ENCODE measurements around the gene EPHA7.

Gene EPHA7

DNA sequence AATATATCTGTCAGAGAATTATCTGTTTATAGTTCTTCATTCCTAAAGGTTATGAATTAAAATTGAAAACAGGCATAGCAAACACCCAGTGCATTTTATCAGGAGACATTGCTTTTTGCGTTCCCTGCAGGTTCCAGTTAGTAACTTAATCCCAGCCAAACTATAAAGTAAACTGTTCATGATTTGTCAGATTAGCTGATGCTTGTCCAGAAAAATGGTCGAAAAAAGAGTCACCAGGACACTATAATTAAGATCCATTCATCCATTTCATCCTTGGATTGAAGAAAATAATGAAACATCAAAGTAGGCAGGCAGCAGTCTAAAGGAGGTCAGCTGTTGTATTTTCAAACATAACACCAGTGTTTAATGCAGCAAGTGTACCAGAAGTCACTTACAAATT lies 75.9 kb downstream of the EPHA7 start:
- ChIA-PET CTCF (no interaction called here), POLR2A (no interaction called here)
- DNase-seq (ENCODE audit: low read depth, low spot score): no peak
- H3K4me3 ChIP-seq (ENCODE audit: low read depth, low read length): no peak overlapping the region
- TF ChIP-seq, protein P1, sequence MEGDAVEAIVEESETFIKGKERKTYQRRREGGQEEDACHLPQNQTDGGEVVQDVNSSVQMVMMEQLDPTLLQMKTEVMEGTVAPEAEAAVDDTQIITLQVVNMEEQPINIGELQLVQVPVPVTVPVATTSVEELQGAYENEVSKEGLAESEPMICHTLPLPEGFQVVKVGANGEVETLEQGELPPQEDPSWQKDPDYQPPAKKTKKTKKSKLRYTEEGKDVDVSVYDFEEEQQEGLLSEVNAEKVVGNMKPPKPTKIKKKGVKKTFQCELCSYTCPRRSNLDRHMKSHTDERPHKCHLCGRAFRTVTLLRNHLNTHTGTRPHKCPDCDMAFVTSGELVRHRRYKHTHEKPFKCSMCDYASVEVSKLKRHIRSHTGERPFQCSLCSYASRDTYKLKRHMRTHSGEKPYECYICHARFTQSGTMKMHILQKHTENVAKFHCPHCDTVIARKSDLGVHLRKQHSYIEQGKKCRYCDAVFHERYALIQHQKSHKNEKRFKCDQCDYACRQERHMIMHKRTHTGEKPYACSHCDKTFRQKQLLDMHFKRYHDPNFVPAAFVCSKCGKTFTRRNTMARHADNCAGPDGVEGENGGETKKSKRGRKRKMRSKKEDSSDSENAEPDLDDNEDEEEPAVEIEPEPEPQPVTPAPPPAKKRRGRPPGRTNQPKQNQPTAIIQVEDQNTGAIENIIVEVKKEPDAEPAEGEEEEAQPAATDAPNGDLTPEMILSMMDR (IDR thresholded peaks at IDR 0.05; ENCODE audit: insufficient read depth, low read length, missing control alignments): no peak

DNA sequence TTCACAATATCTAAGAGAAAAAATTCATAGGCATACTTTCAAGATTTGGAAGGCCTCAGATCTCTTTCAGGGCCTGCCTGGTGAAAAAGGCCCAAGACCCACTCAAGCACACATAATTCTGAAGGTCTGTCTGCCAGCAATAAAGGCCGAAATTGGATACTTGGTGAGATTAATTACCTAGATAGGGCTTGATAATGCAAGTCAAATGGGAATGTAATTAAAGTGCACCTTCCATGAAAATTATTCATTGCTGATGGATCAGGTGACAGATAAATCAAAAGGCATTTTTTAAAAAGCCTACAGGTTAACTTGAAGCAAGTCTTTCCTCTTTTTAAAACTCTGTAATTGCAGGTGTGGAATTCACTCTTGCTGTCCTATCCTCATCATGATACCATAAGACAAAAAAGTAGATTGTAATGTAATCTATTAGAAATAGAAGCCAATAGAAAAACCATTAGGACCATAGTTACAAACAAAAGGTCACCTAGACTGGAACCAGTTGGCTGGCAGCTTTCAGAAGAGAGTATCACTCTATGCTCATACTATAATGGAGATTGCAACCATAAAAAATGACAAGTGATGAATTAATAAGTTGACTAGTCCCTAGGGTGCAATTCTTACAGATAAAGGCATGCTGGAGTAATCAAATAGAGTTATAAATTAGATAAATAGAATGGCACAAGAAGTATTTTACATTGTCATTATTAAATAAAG lies 77.3 kb downstream of the EPHA7 start:
- DNase-seq (ENCODE audit: low read depth, low spot score): no peak
- no peak overlapping the region for H3K4me3 ChIP-seq (ENCODE audit: low read depth, low read length)
- ChIA-PET CTCF (no interaction called here), POLR2A (no interaction called here)
- TF ChIP-seq, protein P1 (IDR thresholded peaks at IDR 0.05; ENCODE audit: insufficient read depth, low read length, missing control alignments): no peak

DNA sequence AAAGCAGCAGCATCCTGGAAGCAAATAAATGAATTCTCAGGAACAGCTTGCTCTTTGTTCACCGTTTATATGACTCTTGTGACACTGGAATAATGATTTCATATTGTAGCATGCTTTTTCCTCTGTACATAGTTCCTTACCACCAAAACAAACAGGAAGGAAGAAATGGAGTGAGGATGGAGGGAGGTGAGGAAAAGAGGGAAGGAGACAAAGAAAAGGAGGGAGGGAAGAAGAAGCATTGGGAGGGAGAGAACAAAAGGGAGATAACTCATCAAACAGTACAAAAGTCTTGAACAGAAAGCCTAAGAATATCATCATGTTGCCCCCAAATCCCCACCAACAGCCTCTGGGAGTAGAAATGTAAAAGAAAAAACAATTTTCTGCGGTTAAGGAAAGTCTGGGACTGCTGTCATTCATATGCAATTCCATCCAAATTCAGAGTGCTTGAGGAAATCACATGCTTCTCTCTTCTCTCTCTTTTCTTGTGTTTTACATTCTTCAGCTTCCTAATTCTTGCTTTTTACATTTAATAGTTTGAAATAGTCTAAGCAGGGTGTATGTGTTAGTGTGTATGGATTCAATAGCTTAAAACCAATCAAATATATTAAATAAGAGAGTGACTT lies 81.5 kb downstream of the EPHA7 start:
- POLR2A ChIA-PET: no interaction called here
- CTCF ChIA-PET: no interaction called here
- no peak for DNase-seq (ENCODE audit: low read depth, low spot score)
- H3K4me3 ChIP-seq (ENCODE audit: low read depth, low read length): no peak overlapping the region
- TF ChIP-seq, protein P1 (IDR thresholded peaks at IDR 0.05; ENCODE audit: insufficient read depth, low read length, missing control alignments): no peak

DNA sequence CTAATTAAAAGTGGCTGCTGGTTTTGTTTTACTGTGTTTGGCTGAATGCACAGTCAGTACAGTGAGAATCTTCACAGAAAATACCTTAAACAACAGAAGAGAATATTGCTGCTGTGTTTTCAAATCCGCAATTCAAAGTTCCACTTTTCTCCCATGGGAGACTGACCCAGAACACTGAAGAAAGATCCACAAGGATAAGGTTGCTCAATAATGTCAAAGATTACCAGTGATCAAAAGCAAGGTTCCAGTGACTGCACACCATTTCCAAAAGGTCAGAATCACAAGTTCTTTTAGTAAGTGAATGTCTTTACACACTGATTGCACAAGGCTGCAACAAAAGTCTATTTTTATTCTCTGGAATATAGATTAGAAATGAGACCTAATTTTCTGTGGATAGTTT lies 82.3 kb downstream of the EPHA7 start:
- POLR2A ChIA-PET: no interaction called here
- no peak overlapping the region for H3K4me3 ChIP-seq (ENCODE audit: low read depth, low read length)
- no peak for DNase-seq (ENCODE audit: low read depth, low spot score)
- TF ChIP-seq, protein P1 (IDR thresholded peaks at IDR 0.05; ENCODE audit: insufficient read depth, low read length, missing control alignments): no peak
- CTCF ChIA-PET: no interaction called here

DNA sequence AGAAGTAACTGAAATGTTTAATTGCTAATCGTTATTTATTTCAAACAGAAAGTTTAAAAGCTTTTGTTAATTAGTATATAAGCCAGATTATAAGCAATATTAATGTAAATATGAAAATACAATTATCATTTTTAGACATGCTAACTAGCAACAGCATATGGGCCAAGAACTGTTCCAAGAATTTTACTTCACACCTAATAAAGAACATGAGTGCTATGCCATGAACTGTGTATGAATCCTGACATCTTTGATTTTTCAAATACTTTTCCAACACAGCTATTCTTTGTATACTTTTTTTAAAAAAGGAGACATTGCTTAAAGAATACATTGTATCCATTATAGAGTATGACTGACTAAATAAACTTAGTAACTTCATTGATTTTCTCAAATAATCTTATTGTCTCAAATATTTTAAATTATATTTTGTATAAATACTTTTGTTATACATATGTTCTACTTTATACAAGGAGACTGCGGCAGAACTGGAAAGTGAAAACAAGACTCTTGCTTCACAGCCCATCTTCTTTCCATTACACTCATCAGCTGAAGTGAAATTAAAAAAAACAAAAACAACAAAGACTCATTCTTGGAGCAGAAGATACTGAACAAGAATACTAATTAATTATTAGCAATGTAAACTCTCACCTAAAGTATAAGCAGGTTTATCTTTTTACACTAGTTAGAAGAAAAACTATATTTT lies 89.9 kb downstream of the EPHA7 start:
- ChIA-PET CTCF (no interaction called here), POLR2A (no interaction called here)

DNA sequence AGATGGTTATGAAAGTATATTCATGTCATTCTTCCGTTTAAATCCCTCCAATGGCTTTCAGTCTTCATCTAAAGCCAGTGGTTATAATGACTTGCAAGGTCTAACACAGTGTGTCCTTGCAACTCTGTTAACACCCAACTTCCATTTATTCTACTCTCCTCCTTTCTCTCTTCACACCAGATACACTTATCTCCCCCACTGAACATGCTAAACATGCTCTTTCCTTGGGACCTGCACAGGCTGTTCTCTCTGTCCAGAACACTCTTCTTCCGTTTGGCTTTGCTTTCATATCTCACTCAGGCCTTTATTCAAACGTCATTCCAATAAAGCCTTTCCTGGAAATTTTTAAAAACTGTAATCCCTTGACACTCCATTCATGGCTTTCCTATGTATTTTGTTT lies 91.5 kb downstream of the EPHA7 start:
- DNase-seq (ENCODE audit: low read depth, low spot score): no peak
- ChIA-PET POLR2A (no interaction called here), CTCF (no interaction called here)
- TF ChIP-seq, protein P1 (IDR thresholded peaks at IDR 0.05; ENCODE audit: insufficient read depth, low read length, missing control alignments): no peak
- H3K4me3 ChIP-seq (ENCODE audit: low read depth, low read length): no peak overlapping the region

More for the DNA sequence above, 89.9 kb downstream of the EPHA7 start:
- H3K4me3 ChIP-seq (ENCODE audit: low read depth, low read length): no peak overlapping the region
- TF ChIP-seq, protein P1 (IDR thresholded peaks at IDR 0.05; ENCODE audit: insufficient read depth, low read length, missing control alignments): no peak
- DNase-seq (ENCODE audit: low read depth, low spot score): no peak
